HG02571 (cell line): ENCODE results near the gene CIRBP.

Experiments used
- ATAC-seq: cut with Tn5 transposase; IDR thresholded peaks from one replicate; pipeline ENCODE4 v1.9.1; 2021; ENCODE audit warnings: mild to moderate bottlenecking, moderate library complexity; ENCODE audit not compliant: unreplicated experiment

Gene CIRBP

GRCh38 chr19:1254530-1255185 is 14.5 kb upstream of the CIRBP start:
- ATAC-seq, result no peak

DNA sequence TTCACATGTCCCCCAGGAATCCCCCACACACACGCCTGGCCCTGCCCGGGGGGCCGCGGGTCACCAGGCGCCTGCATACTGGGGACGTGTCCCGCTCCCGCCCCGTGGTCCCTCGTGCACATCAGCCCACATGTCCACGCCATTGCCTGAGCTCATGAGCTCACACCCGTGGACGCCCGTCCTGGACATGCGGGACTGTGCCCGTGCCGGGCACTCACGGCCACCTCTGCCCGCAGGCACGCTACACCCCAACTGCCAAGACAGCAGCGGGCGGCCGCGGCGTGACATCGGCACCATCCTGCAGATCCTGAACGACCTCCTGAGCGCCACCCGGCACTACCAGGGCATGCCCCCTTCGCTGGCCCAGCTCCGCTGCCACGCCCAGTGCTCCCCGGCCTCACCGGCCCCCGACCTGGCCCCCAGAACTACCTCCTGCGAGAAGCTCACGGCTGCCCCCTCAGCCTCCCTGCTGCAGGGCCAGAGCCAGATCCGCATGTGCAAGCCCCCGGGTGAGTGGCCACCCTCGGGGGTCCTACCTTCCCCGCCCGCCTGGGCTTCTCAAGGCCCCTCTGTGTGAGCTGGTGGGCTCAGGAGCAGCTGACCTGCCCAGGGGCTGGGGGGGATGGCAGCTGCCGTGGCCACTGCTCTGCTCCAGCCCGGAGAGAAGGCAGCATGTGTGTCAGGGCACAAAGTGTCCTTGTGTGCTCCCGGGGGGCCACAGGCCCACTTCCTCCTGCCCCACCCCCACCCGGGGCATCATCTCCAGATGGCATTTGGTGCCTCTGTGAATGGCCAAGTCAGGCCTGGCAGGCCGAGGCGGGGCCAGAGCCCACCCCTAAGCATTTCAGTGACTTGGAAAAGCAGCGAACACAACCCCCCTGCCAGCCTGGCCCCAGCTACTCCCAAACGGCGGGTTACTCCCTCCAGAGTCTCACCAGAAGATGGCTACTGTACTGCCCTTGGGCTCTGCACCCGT is 13.7 kb upstream of the CIRBP start:
- ATAC-seq, result no peak

- ATAC-seq, result no peak
Measured at GRCh38 chr19:1256646-1257474, 12.3 kb upstream of the CIRBP start.

GRCh38 chr19:1257475-1258162 is 11.5 kb upstream of the CIRBP start:
- ATAC-seq, result no peak

DNA sequence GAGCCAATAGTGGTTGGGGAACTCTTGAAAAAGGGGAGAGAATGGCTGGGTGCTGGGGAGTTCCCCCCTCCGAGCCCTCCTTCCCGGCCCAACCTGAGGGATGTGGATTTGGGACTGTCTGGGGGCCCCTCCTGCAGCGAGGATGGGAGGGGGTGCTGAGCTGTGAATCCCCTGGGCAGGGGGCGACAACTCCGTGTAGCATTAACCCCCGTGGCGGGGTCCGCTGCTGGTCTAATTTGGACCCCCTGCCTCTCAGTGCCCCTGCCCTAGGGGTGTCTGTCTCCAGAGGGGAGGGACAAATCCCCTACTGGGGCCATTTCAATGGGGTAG is 11.0 kb upstream of the CIRBP start:
- ATAC-seq, result no peak

DNA sequence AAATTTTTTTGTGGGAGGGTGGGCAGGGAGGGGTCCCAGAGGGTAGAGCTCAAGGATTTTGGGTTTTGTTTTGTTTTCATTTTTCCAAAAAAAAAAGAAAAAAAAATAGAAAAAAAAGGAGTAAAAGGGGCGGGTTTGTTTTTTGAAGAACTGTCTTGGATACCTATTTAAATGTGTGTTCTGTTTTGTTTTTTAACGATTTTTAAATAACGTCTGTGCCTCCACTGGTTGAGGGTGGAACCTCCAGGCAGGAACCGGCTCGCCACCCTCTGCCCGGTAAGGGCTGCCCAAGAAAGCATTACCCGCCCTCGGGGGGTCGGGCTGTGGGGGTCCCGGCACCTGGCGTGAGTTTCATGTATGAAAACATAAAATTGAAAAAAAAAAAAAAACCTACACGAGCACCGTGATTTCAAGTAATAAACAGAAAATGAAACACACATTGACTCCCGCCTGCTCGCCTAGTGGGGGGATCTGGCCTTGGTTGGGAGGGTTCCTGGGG is 10.4 kb upstream of the CIRBP start:
- no peak for ATAC-seq

DNA sequence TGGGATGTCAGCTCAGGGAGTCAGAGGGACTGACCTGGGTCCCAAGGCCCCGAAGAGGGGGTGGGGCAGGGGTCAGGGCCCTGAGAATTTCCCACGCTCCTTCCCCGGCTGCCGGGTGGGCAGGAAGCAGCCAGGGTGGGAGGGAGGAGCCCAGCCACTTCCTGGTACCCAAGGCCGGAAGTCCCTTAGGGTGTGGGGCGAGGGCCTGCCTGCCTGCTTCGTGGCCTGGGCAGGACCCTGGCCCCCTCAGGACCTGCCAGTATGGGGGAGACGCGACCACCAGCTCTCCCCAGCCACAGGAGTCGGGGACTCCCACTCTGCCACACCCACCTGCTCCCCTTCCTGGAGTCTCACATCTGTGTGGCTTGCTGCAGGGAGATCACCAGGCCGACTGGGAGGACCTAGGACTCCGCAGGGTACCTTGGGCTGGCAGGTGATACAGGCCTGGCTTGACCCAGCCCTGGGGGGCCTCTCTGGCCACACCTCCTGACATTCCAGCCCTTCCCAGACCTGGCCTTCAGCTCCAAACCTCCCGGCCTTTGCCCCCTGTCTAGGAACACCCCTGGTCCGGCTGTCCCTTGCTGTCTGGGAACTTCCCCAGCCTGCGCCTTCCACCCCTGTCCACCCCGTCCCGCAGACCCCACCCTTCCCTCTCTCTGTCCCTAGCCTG is 9.8 kb upstream of the CIRBP start:
- no peak for ATAC-seq

GRCh38 chr19:1259876-1260748 is 9.0 kb upstream of the CIRBP start:
- ATAC-seq, result peak; percentile 1

DNA sequence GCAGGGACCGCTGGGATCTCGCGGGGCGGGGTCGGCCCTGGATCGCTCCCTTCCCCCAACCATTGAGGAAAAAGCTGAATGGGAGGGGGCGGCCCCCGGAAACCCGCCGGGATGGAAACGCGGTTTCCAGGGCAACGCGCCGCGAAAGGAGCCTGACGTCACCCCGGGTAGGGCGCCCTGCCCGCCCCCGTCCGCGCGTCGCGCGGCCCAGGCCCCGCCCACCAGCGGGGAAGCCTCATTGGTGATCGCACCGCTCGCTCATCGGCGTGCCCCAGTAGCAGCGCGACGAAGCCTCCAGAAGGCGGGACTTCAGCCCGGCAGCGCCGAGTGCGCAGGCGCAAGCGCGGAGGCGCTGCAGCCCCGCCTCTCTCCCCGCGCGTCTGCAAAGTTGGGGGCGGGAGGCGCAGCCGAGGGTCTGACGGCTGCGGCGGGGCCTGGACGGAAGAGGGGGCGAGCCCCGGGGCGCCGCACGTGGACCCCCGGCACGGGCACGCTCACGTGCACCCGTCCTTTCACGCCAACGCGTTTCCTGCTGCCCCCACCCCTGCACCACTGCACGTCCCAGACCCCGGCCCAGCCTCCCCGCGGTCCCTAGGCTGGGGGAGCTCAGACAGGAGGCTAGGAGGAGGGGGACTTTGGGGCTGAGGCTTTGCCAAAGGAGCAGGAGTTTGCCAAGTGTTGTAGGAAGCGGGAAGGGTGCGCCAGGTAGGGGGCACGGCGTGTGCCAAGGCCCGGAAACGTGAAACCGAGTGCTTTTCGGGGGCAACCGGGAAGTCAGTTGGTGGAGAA is 8.2 kb upstream of the CIRBP start:
- peak; percentile 43 for ATAC-seq

- no peak for ATAC-seq
Measured at GRCh38 chr19:1261538-1261797, 7.7 kb upstream of the CIRBP start.

- ATAC-seq, result no peak
Measured at GRCh38 chr19:1261798-1262622, 7.1 kb upstream of the CIRBP start.

DNA sequence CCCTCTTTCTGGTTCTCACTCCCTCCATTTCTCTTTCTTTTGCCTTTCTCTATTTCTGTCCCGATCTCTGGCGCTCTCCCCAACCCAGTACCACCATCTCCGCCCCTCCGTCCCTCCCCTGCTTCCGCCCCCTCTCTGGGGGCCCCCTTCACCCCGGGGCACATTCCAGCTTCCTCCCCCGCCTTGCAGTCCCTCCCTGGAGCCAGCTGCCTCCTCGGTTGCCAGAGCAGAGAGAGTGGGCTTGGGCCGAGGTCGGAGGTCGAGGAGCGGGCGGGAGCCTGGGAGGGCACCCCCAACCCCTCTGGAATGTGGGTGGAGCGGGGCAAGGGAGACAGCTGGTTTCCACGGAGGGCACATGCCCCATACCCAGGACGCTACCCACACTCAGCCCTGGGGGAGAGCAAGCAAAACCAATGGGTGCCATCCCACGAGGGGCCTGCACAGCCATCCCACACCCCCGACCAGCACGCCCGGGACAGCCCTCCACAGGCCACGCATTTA is 6.5 kb upstream of the CIRBP start:
- no peak for ATAC-seq

DNA sequence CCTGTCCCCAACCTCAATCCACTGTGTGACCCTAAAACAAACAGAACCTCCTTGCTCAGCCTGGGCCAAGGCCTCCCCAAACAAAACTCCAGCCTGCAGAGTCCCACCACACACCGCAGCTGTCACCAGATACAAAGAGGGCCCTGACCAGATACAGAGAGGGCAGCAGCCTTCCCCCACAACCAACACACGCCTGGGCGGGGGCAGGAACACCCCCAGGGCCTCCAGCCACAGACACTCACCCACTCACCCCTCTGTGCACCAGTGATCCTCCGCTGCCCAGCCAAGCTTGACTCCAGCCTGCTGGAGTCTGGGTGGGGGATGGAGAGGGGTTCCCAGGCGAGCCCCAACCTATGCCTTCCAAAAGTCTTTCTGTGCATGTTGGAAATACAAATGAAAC is 5.9 kb upstream of the CIRBP start:
- no peak for ATAC-seq

DNA sequence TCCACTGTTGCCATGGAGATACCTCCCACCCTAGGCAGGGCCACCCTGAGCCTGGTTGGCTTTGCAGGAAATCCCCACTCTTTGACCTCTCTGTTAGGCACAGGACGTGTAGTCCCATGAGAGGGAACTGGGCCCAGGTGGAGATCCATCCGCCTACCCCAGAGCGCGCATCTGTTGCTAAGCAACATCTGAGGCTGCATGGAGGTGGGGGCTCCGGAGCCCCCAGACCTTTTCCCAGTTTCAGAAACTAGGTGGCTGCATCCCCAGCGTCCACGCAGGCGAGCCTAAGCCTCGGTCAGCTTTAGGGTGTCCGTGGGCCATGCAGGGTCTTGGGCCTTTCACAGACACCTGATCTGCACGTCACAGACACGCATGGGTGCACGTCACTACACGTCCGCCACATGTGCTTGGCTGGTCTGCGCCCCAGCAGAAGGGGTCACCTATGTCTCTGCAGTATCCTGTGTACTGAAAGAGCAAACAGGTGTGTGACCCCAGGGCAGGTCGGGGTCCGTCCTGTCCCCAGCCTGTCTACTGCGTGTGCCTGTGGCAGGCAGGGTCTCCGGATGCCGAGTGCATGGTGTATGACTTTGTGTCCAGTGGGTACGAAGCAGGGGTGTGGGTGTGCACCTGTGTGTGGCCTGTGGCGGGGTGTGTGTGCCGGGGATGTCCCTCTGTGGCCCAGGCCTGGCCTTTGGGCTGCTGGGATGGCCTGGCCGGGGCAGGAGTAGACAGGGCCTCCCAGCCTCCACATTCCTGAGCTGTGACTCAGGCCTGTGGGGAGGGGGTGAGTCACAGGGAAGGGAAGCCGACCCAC is 4.1 kb upstream of the CIRBP start:
- no peak for ATAC-seq

GRCh38 chr19:1265615-1266128 is 3.5 kb upstream of the CIRBP start:
- no peak for ATAC-seq

DNA sequence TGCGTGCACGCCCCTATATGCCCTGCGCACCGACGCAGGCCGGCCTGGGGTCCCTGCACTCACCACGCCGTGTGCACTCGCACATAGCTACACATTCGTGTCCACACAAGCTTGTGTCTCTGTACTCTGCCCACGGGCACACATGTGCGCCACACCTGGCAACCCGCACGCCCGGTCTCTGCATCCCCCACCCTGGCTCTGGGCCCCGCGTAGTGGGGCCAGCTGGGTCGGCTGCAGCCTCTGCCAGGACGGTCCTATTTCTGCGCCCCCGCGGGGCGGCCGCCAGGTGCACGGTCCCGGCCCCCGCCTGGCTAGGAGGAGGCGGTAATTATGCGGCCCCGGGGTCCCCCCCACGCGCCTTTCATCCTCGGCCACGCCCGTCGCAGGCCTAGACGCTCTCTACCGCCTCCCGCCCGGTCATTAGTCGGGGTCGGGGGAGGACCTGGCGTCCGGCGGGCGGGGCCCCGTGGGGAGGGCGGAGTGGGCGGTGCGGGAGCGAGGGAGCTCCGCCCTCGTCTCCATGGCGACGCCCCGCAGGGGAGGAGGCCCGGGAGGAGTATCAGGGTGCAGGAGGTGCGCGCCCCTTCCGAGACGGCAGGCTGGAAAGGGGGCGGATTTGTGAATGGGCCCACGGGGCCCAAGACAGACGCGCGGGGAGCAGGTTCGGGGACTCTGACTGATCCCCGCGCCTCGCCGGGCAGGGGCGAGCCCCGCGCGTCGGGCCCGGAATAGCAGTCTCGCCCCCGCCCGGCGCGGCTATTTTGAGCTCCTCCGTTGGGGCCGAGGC is 2.8 kb upstream of the CIRBP start:
- ATAC-seq, result no peak
